CD4-positive, CD25-positive, alpha-beta regulatory T cell (primary cell): ENCODE measurements around the gene ARHGAP44. TPM values are rescaled to one million over a fixed set of nuclear protein-coding genes. Genes with fewer than 3 reads are reported as not detected.

Experiments
- ATAC-seq, 2 donors: fragments of 150-1000 bp; cut with Tn5 transposase; one replicate each; pipeline ENCODE4 v1.10.0; 2021; ENCODE audit warnings: low read depth in 2 of 2, moderate number of reproducible peaks in 2 of 2, moderate library complexity in 1 of 2
- DNase-seq, 3 donors: peaks; one replicate each; pipeline versions ENCODE4 v3.0.0 to v3.0.0-alpha.2; 2012 to 2022; ENCODE audit warnings: mixed read lengths in 1 of 3
- H3K27ac ChIP-seq: one replicate; pipeline ENCODE4 v1.7.0; 2013; ENCODE audit warnings: mild to moderate bottlenecking, low read length; ENCODE audit not compliant: insufficient read depth, poor library complexity, severe bottlenecking
- H3K27me3 ChIP-seq: one replicate; pipeline ENCODE4 v1.7.0; 2013; ENCODE audit warnings: low read length; ENCODE audit not compliant: control insufficient read depth, insufficient read depth
- H3K36me3 ChIP-seq: one replicate; pipeline ENCODE4 v1.7.0; 2013; ENCODE audit warnings: mild to moderate bottlenecking, low read length, moderate library complexity; ENCODE audit not compliant: control insufficient read depth, insufficient read depth
- H3K4me1 ChIP-seq: 2 replicates; pipeline ENCODE4 v1.7.0; 2013; ENCODE audit warnings: mild to moderate bottlenecking, low read length; ENCODE audit not compliant: insufficient read depth, control insufficient read depth, poor library complexity, severe bottlenecking
- H3K4me3 ChIP-seq: one replicate; pipeline ENCODE4 v1.7.0; 2013; ENCODE audit warnings: low read depth, mild to moderate bottlenecking, low read length, moderate library complexity
- H3K9me3 ChIP-seq, 2 experiments: 1 replicate in 1 of 2; 2 replicates in 1 of 2; pipeline ENCODE4 v1.7.0; 2013; ENCODE audit warnings: low read length in 2 of 2, mild to moderate bottlenecking in 1 of 2, moderate library complexity in 1 of 2; ENCODE audit not compliant: control insufficient read depth in 2 of 2
- H3K27ac Mint-ChIP-seq, 3 donors: one replicate each; pipeline ENCODE4 v1.8.0; 2020 to 2022; ENCODE audit warnings: mild to moderate bottlenecking in 3 of 3, mixed read lengths in 3 of 3, moderate library complexity in 2 of 3
- H3K27me3 Mint-ChIP-seq: one replicate; pipeline ENCODE4 v1.8.0; 2022; ENCODE audit warnings: mild to moderate bottlenecking, mixed read lengths
- H3K36me3 Mint-ChIP-seq: one replicate; pipeline ENCODE4 v1.8.0; 2020; ENCODE audit warnings: mixed read lengths
- H3K4me1 Mint-ChIP-seq, 4 donors: one replicate each; pipeline ENCODE4 v1.8.0; 2020 to 2022; ENCODE audit warnings: mixed read lengths in 4 of 4, mild to moderate bottlenecking in 1 of 4
- H3K4me3 Mint-ChIP-seq, 4 donors: one replicate each; pipeline ENCODE4 v1.8.0; 2020 to 2022; ENCODE audit warnings: mild to moderate bottlenecking in 4 of 4, mixed read lengths in 4 of 4, moderate library complexity in 3 of 4
- H3K9me3 Mint-ChIP-seq, 7 donors: one replicate each; pipeline ENCODE4 v1.8.0; 2020 to 2022; ENCODE audit warnings: mixed read lengths in 7 of 7, mild to moderate bottlenecking in 3 of 7, moderate library complexity in 2 of 7
- polyA plus RNA-seq, 4 donors: library from polyadenylated mRNA; unstranded; fragments of 300-500 nt; fragmentation: Illumina TruSeq; gene quantifications; one replicate each; pipeline ENCODE4 v1.2.3, GENCODE V29; 2021
- total RNA-seq: library from RNA; stranded (reverse); gene quantifications from one replicate; pipeline ENCODE4 v1.2.3, GENCODE V29; 2022

Gene ARHGAP44
- total and polyA plus RNA-seq, 5 donors from 2014 or later: 0.10 to 0.95 TPM; not detected in 3

- Histone ChIP-seq H3K27me3 (no peaks in the 10 kb centered on the region), H3K27ac (no peak overlapping the region), H3K4me3 (no peak overlapping the region), H3K4me1 (no peaks in the 10 kb centered on the region), H3K9me3 (peaks cover 0 to 3% of the 10 kb centered on the region in 2 experiments), H3K36me3 (no peaks in the 10 kb centered on the region)
- Mint-ChIP-seq H3K27ac (no peak overlapping the region), H3K4me3 (no peak overlapping the region), H3K27me3 (no peaks in the 10 kb centered on the region), H3K36me3 (no peaks in the 10 kb centered on the region), H3K9me3 (peaks cover 0 to 8% (median 3%) of the 10 kb centered on the region in 7 donors), H3K4me1 (no peaks in the 10 kb centered on the region)
- ATAC-seq (no peak), DNase-seq (no peak)
These were observed 163.9 kb downstream of the ARHGAP44 start for GRCh38 chr17:12953156-12953555.

GRCh38 chr17:12955521-12955920 is 166.2 kb downstream of the ARHGAP44 start:
- Histone ChIP-seq H3K27me3 (no peaks in the 10 kb centered on the region), H3K27ac (no peak overlapping the region), H3K4me1 (no peaks in the 10 kb centered on the region), H3K4me3 (no peak overlapping the region), H3K9me3 (peaks cover 0 to 3% of the 10 kb centered on the region in 2 experiments), H3K36me3 (no peaks in the 10 kb centered on the region)
- ATAC-seq (no peak), DNase-seq (no peak)
- H3K36me3 Mint-ChIP-seq: no peaks in the 10 kb centered on the region
- H3K27ac Mint-ChIP-seq: no peak overlapping the region
- no peaks in the 10 kb centered on the region for H3K27me3 Mint-ChIP-seq
- peaks cover 0 to 16% (median 3%) of the 10 kb centered on the region in 7 donors for H3K9me3 Mint-ChIP-seq
- H3K4me1 Mint-ChIP-seq: no peaks in the 10 kb centered on the region
- no peak overlapping the region for H3K4me3 Mint-ChIP-seq

GRCh38 chr17:12958786-12959185 is 169.5 kb downstream of the ARHGAP44 start:
- no peak for ATAC-seq
- H3K27me3 Mint-ChIP-seq: peaks cover 4% of the 10 kb centered on the region
- H3K27ac Mint-ChIP-seq: no peak overlapping the region
- Histone ChIP-seq H3K4me3 (no peak overlapping the region), H3K9me3 (peaks cover 0 to 3% of the 10 kb centered on the region in 2 experiments), H3K27me3 (no peaks in the 10 kb centered on the region), H3K4me1 (no peaks in the 10 kb centered on the region), H3K27ac (no peak overlapping the region), H3K36me3 (no peaks in the 10 kb centered on the region)
- no peaks in the 10 kb centered on the region for H3K36me3 Mint-ChIP-seq
- no peak for DNase-seq
- no peak overlapping the region for H3K4me3 Mint-ChIP-seq
- no peaks in the 10 kb centered on the region for H3K4me1 Mint-ChIP-seq
- H3K9me3 Mint-ChIP-seq: peaks cover 0 to 16% (median 3%) of the 10 kb centered on the region in 7 donors

- ATAC-seq (no peak), DNase-seq (no peak)
- no peak overlapping the region for H3K27ac ChIP-seq
These were observed 170.1 kb downstream of the ARHGAP44 start for GRCh38 chr17:12959441-12959840.

GRCh38 chr17:12961655-12962054 is 172.4 kb downstream of the ARHGAP44 start:
- ATAC-seq (no peak), DNase-seq (no peak)
- no peaks in the 10 kb centered on the region for H3K36me3 Mint-ChIP-seq
- H3K4me3 Mint-ChIP-seq: no peak overlapping the region
- Histone ChIP-seq H3K4me3 (no peak overlapping the region), H3K4me1 (no peaks in the 10 kb centered on the region), H3K27ac (no peak overlapping the region), H3K9me3 (peaks cover 0 to 3% of the 10 kb centered on the region in 2 experiments), H3K36me3 (no peaks in the 10 kb centered on the region), H3K27me3 (no peaks in the 10 kb centered on the region)
- H3K27ac Mint-ChIP-seq: no peak overlapping the region
- peaks cover 4% of the 10 kb centered on the region for H3K27me3 Mint-ChIP-seq
- peaks cover 0 to 10% (median 3%) of the 10 kb centered on the region in 7 donors for H3K9me3 Mint-ChIP-seq
- H3K4me1 Mint-ChIP-seq: no peaks in the 10 kb centered on the region

More at GRCh38 chr17:12959441-12959840, 170.1 kb downstream of the ARHGAP44 start:
- Histone ChIP-seq H3K27me3 (no peaks in the 10 kb centered on the region), H3K4me3 (no peak overlapping the region), H3K9me3 (peaks cover 0 to 3% of the 10 kb centered on the region in 2 experiments), H3K36me3 (no peaks in the 10 kb centered on the region), H3K4me1 (no peaks in the 10 kb centered on the region)
- Mint-ChIP-seq H3K36me3 (no peaks in the 10 kb centered on the region), H3K4me3 (no peak overlapping the region), H3K9me3 (peaks cover 0 to 16% (median 3%) of the 10 kb centered on the region in 7 donors), H3K4me1 (no peaks in the 10 kb centered on the region), H3K27ac (no peak overlapping the region), H3K27me3 (peaks cover 4% of the 10 kb centered on the region)

GRCh38 chr17:12963505-12963904 is 174.2 kb downstream of the ARHGAP44 start:
- Mint-ChIP-seq H3K9me3 (peaks cover 0 to 4% (median 0%) of the 10 kb centered on the region in 7 donors), H3K4me1 (no peaks in the 10 kb centered on the region), H3K27me3 (peaks cover 4% of the 10 kb centered on the region), H3K4me3 (no peak overlapping the region), H3K27ac (no peak overlapping the region), H3K36me3 (no peaks in the 10 kb centered on the region)
- DNase-seq: no peak
- no peak overlapping the region for H3K4me3 ChIP-seq
- H3K9me3 ChIP-seq: no peaks in the 10 kb centered on the region
- H3K36me3 ChIP-seq: no peaks in the 10 kb centered on the region
- ATAC-seq: no peak
- no peaks in the 10 kb centered on the region for H3K27me3 ChIP-seq
- no peaks in the 10 kb centered on the region for H3K4me1 ChIP-seq
- H3K27ac ChIP-seq: no peak overlapping the region

- no peak overlapping the region for H3K27ac ChIP-seq
- DNase-seq: no peak
These were observed 174.9 kb downstream of the ARHGAP44 start for GRCh38 chr17:12964162-12964561.

GRCh38 chr17:12964840-12965239 is 175.5 kb downstream of the ARHGAP44 start:
- no peaks in the 10 kb centered on the region for H3K4me1 ChIP-seq
- no peaks in the 10 kb centered on the region for H3K36me3 Mint-ChIP-seq
- H3K27me3 ChIP-seq: no peaks in the 10 kb centered on the region
- H3K4me3 Mint-ChIP-seq: no peak overlapping the region
- H3K9me3 ChIP-seq: no peaks in the 10 kb centered on the region
- peaks cover 4% of the 10 kb centered on the region for H3K27me3 Mint-ChIP-seq
- no peak for ATAC-seq
- no peak overlapping the region for H3K4me3 ChIP-seq
- H3K9me3 Mint-ChIP-seq: peaks cover 0 to 3% (median 0%) of the 10 kb centered on the region in 7 donors
- H3K4me1 Mint-ChIP-seq: no peaks in the 10 kb centered on the region
- H3K27ac Mint-ChIP-seq: no peak overlapping the region
- no peak for DNase-seq
- H3K36me3 ChIP-seq: no peaks in the 10 kb centered on the region
- no peak overlapping the region for H3K27ac ChIP-seq

More at GRCh38 chr17:12964162-12964561, 174.9 kb downstream of the ARHGAP44 start:
- H3K27me3 Mint-ChIP-seq: peaks cover 4% of the 10 kb centered on the region
- H3K4me1 Mint-ChIP-seq: no peaks in the 10 kb centered on the region
- no peak for ATAC-seq
- H3K4me1 ChIP-seq: no peaks in the 10 kb centered on the region
- H3K9me3 Mint-ChIP-seq: peaks cover 0 to 3% (median 0%) of the 10 kb centered on the region in 7 donors
- no peak overlapping the region for H3K27ac Mint-ChIP-seq
- no peaks in the 10 kb centered on the region for H3K36me3 Mint-ChIP-seq
- H3K4me3 Mint-ChIP-seq: no peak overlapping the region
- no peaks in the 10 kb centered on the region for H3K9me3 ChIP-seq
- no peak overlapping the region for H3K4me3 ChIP-seq
- H3K27me3 ChIP-seq: no peaks in the 10 kb centered on the region
- H3K36me3 ChIP-seq: no peaks in the 10 kb centered on the region
